Tibial nerve (tissue), 4 donors: ENCODE data around the gene PRRX1. TPM values are rescaled to one million over a fixed set of nuclear protein-coding genes. Genes with fewer than 3 reads are reported as not detected.
A peak's percentile ranks its signal among the peaks of the same experiment; 100 is the strongest.

Experiments
- DNase-seq, 2 donors: peaks; one replicate each; pipeline ENCODE4 v3.0.0-alpha.2; 2019; ENCODE audit warnings: low spot score in 2 of 2
- H3K27ac ChIP-seq, 4 donors: fragments of 200-600 bp; sonication (generic) in 3 of 4; one replicate each; pipeline ENCODE4 v1.5.1; 2017 to 2019; ENCODE audit warnings: mild to moderate bottlenecking in 1 of 4
- H3K27me3 ChIP-seq, 2 donors: fragments of 200-600 bp; sonication (generic) in 1 of 2; one replicate each; pipeline versions ENCODE4 v1.5.1 to v1.6.0; 2017 to 2019
- H3K36me3 ChIP-seq, 3 donors: fragments of 200-600 bp; sonication (generic); one replicate each; pipeline ENCODE4 v1.5.1; 2018 to 2019
- H3K4me1 ChIP-seq, 4 donors: fragments of 200-600 bp; sonication (generic) in 3 of 4; one replicate each; pipeline ENCODE4 v1.5.1; 2017 to 2019
- H3K4me3 ChIP-seq, 4 donors: fragments of 200-600 bp; sonication (generic) in 3 of 4; one replicate each; pipeline ENCODE4 v1.5.1; 2017 to 2019; ENCODE audit warnings: mild to moderate bottlenecking in 1 of 4, moderate library complexity in 1 of 4
- H3K9me3 ChIP-seq, 4 donors: fragments of 200-600 bp; sonication (generic) in 3 of 4; one replicate each; pipeline ENCODE4 v1.5.1; 2017 to 2019
- EP300 ChIP-seq, 2 donors: sonication (generic); formaldehyde crosslinking; IDR thresholded peaks; one replicate each; pipeline ENCODE4 v1.6.1; 2017; ENCODE audit warnings: antibody characterized with exemption in 2 of 2, mild to moderate bottlenecking in 1 of 2
- POLR2A ChIP-seq, 2 donors: fragments of 450-650 bp; IDR thresholded peaks; one replicate each; pipeline ENCODE4 v1.6.1; 2017; ENCODE audit warnings: antibody characterized with exemption in 2 of 2, mild to moderate bottlenecking in 2 of 2, moderate library complexity in 2 of 2
- WGBS, 2 donors: methylation state at CpG; one replicate each; pipeline ENCODE4 v1.1.5; 2018; 5-methylcytosine and 5-hydroxymethylcytosine counted together
- total RNA-seq, 4 donors: library from RNA; depleted of rRNA; stranded (reverse); fragments of >200 nt; gene quantifications; one replicate each; pipeline ENCODE4 v1.1.0, GENCODE V29; 2016
- TF ChIP-seq, protein P1 (sequence below), 5 experiments: fragments of 200-600 bp in 3 of 5; fragments of 450-650 bp in 2 of 5; sonication (generic) in 3 of 5; IDR thresholded peaks; one replicate each; pipeline ENCODE4 v1.5.1; 2016 to 2019; ENCODE audit warnings: antibody characterized with exemption in 5 of 5, mild to moderate bottlenecking in 3 of 5, moderate library complexity in 2 of 5

The PRRX1 gene
- total RNA-seq, 4 donors from 2014 or later: 55.5 to 97.5 (median 66.2) TPM

DNA sequence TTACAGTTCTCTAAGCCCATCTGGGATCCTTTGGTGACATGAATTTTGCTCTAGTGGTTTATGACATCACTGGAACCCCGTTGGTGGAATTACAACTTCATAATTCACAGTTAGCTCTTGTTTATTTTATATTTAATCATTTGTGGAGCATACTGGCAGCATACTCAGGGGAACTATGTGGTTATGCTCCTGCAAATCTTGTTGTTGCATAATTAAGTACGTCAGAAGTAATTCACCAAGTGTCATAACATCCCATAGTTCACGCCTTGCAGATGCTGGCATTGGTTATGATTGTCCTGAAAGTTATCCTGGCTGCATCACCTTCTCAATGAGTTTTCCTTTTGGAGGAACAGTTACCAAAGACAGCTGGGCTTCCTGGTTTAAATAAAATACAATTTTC, 16.5 kb downstream of the PRRX1 start:
- no peaks in the 10 kb centered on the region for H3K27me3 ChIP-seq
- H3K4me1 ChIP-seq: peaks cover 0 to 19% (median 0%) of the 10 kb centered on the region in 4 donors
- no peaks in the 10 kb centered on the region for H3K9me3 ChIP-seq
- 56 to 64% methylated on average over 3 of the region's 3 CpGs for WGBS, 2 donors
- TF ChIP-seq POLR2A (IDR thresholded peaks at IDR 0.05) (no peak), EP300 (IDR thresholded peaks at IDR 0.05) (peak in 1 of 2 donors; percentile 42)
- TF ChIP-seq, protein P1, sequence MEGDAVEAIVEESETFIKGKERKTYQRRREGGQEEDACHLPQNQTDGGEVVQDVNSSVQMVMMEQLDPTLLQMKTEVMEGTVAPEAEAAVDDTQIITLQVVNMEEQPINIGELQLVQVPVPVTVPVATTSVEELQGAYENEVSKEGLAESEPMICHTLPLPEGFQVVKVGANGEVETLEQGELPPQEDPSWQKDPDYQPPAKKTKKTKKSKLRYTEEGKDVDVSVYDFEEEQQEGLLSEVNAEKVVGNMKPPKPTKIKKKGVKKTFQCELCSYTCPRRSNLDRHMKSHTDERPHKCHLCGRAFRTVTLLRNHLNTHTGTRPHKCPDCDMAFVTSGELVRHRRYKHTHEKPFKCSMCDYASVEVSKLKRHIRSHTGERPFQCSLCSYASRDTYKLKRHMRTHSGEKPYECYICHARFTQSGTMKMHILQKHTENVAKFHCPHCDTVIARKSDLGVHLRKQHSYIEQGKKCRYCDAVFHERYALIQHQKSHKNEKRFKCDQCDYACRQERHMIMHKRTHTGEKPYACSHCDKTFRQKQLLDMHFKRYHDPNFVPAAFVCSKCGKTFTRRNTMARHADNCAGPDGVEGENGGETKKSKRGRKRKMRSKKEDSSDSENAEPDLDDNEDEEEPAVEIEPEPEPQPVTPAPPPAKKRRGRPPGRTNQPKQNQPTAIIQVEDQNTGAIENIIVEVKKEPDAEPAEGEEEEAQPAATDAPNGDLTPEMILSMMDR (IDR thresholded peaks at IDR 0.05): no peak
- H3K27ac ChIP-seq: peak overlapping the region in 1 of 4 donors; percentile 12
- H3K36me3 ChIP-seq: no peaks in the 10 kb centered on the region
- no peak overlapping the region for H3K4me3 ChIP-seq
- DNase-seq: no peak

DNA sequence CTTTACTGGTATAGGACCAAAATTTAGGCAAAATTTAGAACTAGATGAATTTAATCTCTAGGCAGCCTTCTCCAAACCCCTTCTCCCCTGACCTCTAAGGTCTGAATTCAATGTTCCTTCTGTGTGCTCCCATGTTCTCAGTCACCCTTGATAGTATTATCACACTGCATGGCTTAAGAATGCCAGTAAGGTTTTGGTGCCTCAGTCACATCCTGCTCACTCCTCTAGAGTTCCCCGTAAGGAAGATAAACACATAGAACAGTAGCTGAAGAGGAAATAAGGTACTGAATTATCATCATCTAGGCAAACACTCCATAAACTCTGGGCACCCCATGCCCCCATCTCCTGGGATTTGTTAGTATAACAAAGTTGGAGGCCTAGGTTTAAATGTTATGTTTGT, 18.2 kb downstream of the PRRX1 start:
- DNase-seq: no peak
- H3K36me3 ChIP-seq: no peaks in the 10 kb centered on the region
- no peaks in the 10 kb centered on the region for H3K9me3 ChIP-seq
- 75 to 82% methylated on average over 1 of the region's 1 CpG for WGBS, 2 donors
- TF ChIP-seq, protein P1 (IDR thresholded peaks at IDR 0.05): no peak
- TF ChIP-seq EP300 (IDR thresholded peaks at IDR 0.05) (no peak), POLR2A (IDR thresholded peaks at IDR 0.05) (no peak)
- H3K27me3 ChIP-seq: no peaks in the 10 kb centered on the region
- H3K4me1 ChIP-seq: peaks cover 0 to 11% (median 0%) of the 10 kb centered on the region in 4 donors
- H3K27ac ChIP-seq: no peak overlapping the region
- no peak overlapping the region for H3K4me3 ChIP-seq

DNA sequence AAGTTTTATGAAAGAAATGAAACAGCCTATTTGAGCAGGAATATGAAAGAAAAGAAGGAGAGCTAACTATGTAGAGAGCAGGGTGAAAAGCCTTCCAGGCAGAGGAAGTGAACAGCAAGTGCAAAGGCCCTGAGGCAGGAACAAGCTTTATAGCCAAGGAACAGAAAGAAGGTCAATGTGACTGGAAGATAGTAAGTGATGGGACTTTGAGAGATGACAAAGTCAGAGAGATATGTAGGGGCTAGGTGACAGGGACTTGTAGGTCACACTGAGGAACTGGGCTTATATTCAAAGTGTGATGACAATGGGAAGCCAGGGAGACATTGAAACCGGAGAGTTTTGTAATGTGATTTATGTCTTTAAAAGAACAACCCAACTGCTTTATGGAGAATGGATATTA, 18.9 kb downstream of the PRRX1 start:
- WGBS, 2 donors: 69 to 70% methylated on average over 1 of the region's 1 CpG
- H3K4me3 ChIP-seq: no peak overlapping the region
- DNase-seq: no peak
- peaks cover 0 to 11% (median 0%) of the 10 kb centered on the region in 4 donors for H3K4me1 ChIP-seq
- no peaks in the 10 kb centered on the region for H3K27me3 ChIP-seq
- no peaks in the 10 kb centered on the region for H3K9me3 ChIP-seq
- no peak overlapping the region for H3K27ac ChIP-seq
- TF ChIP-seq, protein P1 (IDR thresholded peaks at IDR 0.05): no peak
- TF ChIP-seq EP300 (IDR thresholded peaks at IDR 0.05): no peak
- no peak for TF ChIP-seq POLR2A (IDR thresholded peaks at IDR 0.05)
- no peaks in the 10 kb centered on the region for H3K36me3 ChIP-seq

GRCh38 chr1:170685166-170685565, 21.2 kb downstream of the PRRX1 start:
- WGBS, 2 donors: 58 to 80% methylated on average over 4 of the region's 4 CpGs
- DNase-seq: no peak
- TF ChIP-seq, protein P1 (IDR thresholded peaks at IDR 0.05): no peak
- TF ChIP-seq POLR2A (IDR thresholded peaks at IDR 0.05) (no peak), EP300 (IDR thresholded peaks at IDR 0.05) (no peak)
- Histone ChIP-seq H3K9me3 (no peaks in the 10 kb centered on the region), H3K27me3 (no peaks in the 10 kb centered on the region), H3K36me3 (no peaks in the 10 kb centered on the region), H3K4me1 (peaks cover 0 to 11% (median 0%) of the 10 kb centered on the region in 4 donors), H3K27ac (peak overlapping the region in 1 of 4 donors; percentile 45), H3K4me3 (no peak overlapping the region)

GRCh38 chr1:170686291-170686690, 22.4 kb downstream of the PRRX1 start:
- H3K4me3 ChIP-seq: no peak overlapping the region
- WGBS, 2 donors: 74 to 78% methylated on average over 8 of the region's 8 CpGs
- no peak for DNase-seq
- H3K9me3 ChIP-seq: no peaks in the 10 kb centered on the region
- no peaks in the 10 kb centered on the region for H3K36me3 ChIP-seq
- peak overlapping the region in 3 of 4 donors; percentile 33 to 46 (median 45) for H3K27ac ChIP-seq
- H3K27me3 ChIP-seq: no peaks in the 10 kb centered on the region
- peaks cover 0 to 11% (median 0%) of the 10 kb centered on the region in 4 donors for H3K4me1 ChIP-seq
- TF ChIP-seq, protein P1 (IDR thresholded peaks at IDR 0.05): no peak
- TF ChIP-seq POLR2A (IDR thresholded peaks at IDR 0.05) (no peak), EP300 (IDR thresholded peaks at IDR 0.05) (no peak)
